ENCODE measurements around the gene G6PC3. TPM values are rescaled to one million over a fixed set of nuclear protein-coding genes. Genes with fewer than 3 reads are reported as not detected.

G6PC3 gene
- total and polyA plus RNA-seq, 10 of the 15 experiments (the other 5 are each of a cell fraction or from before 2014, with no cell fraction given) = 13.0 to 93.7 (median 43.0) TPM

- in situ Hi-C loops (cut with MboI) (no loop called here), intact Hi-C loops (cut with micrococcal nuclease; ENCODE audit: unreplicated experiment) (no loop called here)
- H3K27me3 ChIP-seq (replicated peaks in 1 of 2; ENCODE audit: control insufficient read depth in 2 of 2, insufficient read depth in 2 of 2, low read length in 1 of 2) = no peaks in the 10 kb centered on the region
- RAD21 ChIA-PET (ENCODE audit: unreplicated experiment) = interaction anchor here (1.0 to 1.4 kb wide), 3 partner anchors 24 to 72 kb away, joined by 3 read pairs; no protein-coding TSS in a partner anchor
- BruUV-seq (replicated peaks) = no TSS peak
- SMC1A ChIA-PET (ENCODE audit: uncharacterized antibody, unreplicated experiment) = interaction anchor here (1.2 kb wide), 1 partner anchor 10 kb away, joined by 3 read pairs; no protein-coding TSS in a partner anchor
- peak overlapping the region; percentile 70 for H3K9ac ChIP-seq (ENCODE audit: control insufficient read depth, insufficient read depth, low read length)
- peaks cover 50% of the 10 kb centered on the region for H3K79me2 ChIP-seq (ENCODE audit: control insufficient read depth, insufficient read depth, low read length)
- POLR2A ChIA-PET = interaction anchor here (0.6 to 2.1 kb wide), 4 partner anchors 22 to 97 kb away, joined by 4 to 12 read pairs (median 4); partner anchors contain the start of gene HDAC5
- peak; percentile 51; the same call in 1 of the 2 replicates for TF ChIP-seq MTA3 (IDR thresholded peaks at IDR 0.05; ENCODE audit: borderline replicate concordance, low read length)
- peak; percentile 55; the same call in 1 of the 2 replicates for TF ChIP-seq NBN (IDR thresholded peaks at IDR 0.05)
- TF ChIP-seq RUNX3 (IDR thresholded peaks at IDR 0.05; ENCODE audit: low read length) = peak; percentile 11; the same call in 1 of the 2 replicates
- no peak for TF ChIP-seq ZBTB40 (IDR thresholded peaks at IDR 0.05; ENCODE audit: borderline replicate concordance)
- no peak for TF ChIP-seq ZNF207 (IDR thresholded peaks at IDR 0.05; ENCODE audit: borderline replicate concordance)
- TF ChIP-seq BCLAF1 (IDR thresholded peaks at IDR 0.05) = no peak
- peak; percentile 93; the same call in 1 of the 2 replicates for TF ChIP-seq HDGF (IDR thresholded peaks at IDR 0.05)
- peak; percentile 21 for TF ChIP-seq MAX (IDR thresholded peaks at IDR 0.05; ENCODE audit: low read depth, low read length)
- ATAC-seq (peak; percentile 4; the same call in 1 of the 3 replicates), FAIRE-seq (no peak), DNase-seq (ENCODE audit: low read depth, low spot score) (no peak)
- H3K9me3 ChIP-seq (replicated peaks; ENCODE audit: control insufficient read depth, insufficient read depth, low read length) = no peaks in the 10 kb centered on the region
- CTCF ChIA-PET = interaction anchor here (0.6 to 2.1 kb wide), 5 partner anchors 25 to 155 kb away, joined by 3 to 6 read pairs (median 3); partner anchors contain the start of gene HDAC5
- peaks cover 2 to 9% of the 10 kb centered on the region in 2 experiments; a peak in 3 of 4 replicates for H3K36me3 ChIP-seq (ENCODE audit: control insufficient read depth in 2 of 2, insufficient read depth in 2 of 2, low read length in 1 of 2)
- H2AFZ ChIP-seq (ENCODE audit: control insufficient read depth, low read depth, low read length) = no peak overlapping the region; the same call in 1 of the 2 replicates
- H3K4me2 ChIP-seq (ENCODE audit: control insufficient read depth, insufficient read depth) = peak overlapping the region; percentile 23
- peak overlapping the region; percentile 84 for H3K4me3 ChIP-seq
- no peaks in the 10 kb centered on the region for H4K20me1 ChIP-seq (ENCODE audit: control insufficient read depth, insufficient read depth)
- WGBS (ENCODE audit: insufficient coverage, insufficient replicate concordance, low lambda C conversion rate, missing lambda C conversion rate) = 1% methylated on average over 7 of the region's 9 CpGs
- H3K4me1 ChIP-seq (ENCODE audit: control insufficient read depth, insufficient read depth, low read length) = 0 out of 2 replicates have a peak, but pooled peaks cover 3% of the 10 kb centered on the region
- H3K27ac ChIP-seq (ENCODE audit: control insufficient read depth, insufficient read depth) = peak overlapping the region; percentile 79
Measured at GRCh38 chr17:44065668-44066203, 4.8 kb upstream of the G6PC3 start.
